Activated gamma-delta T cell treated with Interleukin-2 at 50 U/mL for 16 hours (primary cell): ENCODE results near the gene C4BPA.

Experiments used
- DNase-seq: peaks from one replicate; pipeline ENCODE4 v3.0.0-alpha.2; 2020

Gene C4BPA

GRCh38 chr1:207128336-207128921 lies 24.4 kb downstream of the C4BPA start:
- no peak for DNase-seq

GRCh38 chr1:207129053-207129452 lies 25.0 kb downstream of the C4BPA start:
- no peak for DNase-seq

GRCh38 chr1:207130252-207131036 lies 26.4 kb downstream of the C4BPA start:
- DNase-seq, result no peak

GRCh38 chr1:207131163-207131562 lies 27.1 kb downstream of the C4BPA start:
- DNase-seq, result no peak

GRCh38 chr1:207134581-207134980 lies 30.5 kb downstream of the C4BPA start:
- no peak for DNase-seq

GRCh38 chr1:207139616-207140015 lies 35.6 kb downstream of the C4BPA start:
- DNase-seq, result no peak

GRCh38 chr1:207140536-207140935 lies 36.5 kb downstream of the C4BPA start:
- DNase-seq, result no peak

- DNase-seq, result no peak
Measured at GRCh38 chr1:207145401-207146058, 41.5 kb downstream of the C4BPA start.

GRCh38 chr1:207151920-207152319 lies 47.9 kb downstream of the C4BPA start:
- no peak for DNase-seq

- no peak for DNase-seq
Measured at GRCh38 chr1:207152792-207153468, 48.9 kb downstream of the C4BPA start.

GRCh38 chr1:207155028-207155427 lies 51.0 kb downstream of the C4BPA start:
- DNase-seq, result no peak

- no peak for DNase-seq
Measured at GRCh38 chr1:207156095-207156494, 52.1 kb downstream of the C4BPA start.

- no peak for DNase-seq
Measured at GRCh38 chr1:207156826-207157225, 52.8 kb downstream of the C4BPA start.

- DNase-seq, result no peak
Measured at GRCh38 chr1:207164086-207164485, 60.1 kb downstream of the C4BPA start.

GRCh38 chr1:207172321-207172720 lies 68.3 kb downstream of the C4BPA start:
- DNase-seq, result no peak

- no peak for DNase-seq
Measured at GRCh38 chr1:207172885-207173284, 68.9 kb downstream of the C4BPA start.

GRCh38 chr1:207173396-207173795 lies 69.4 kb downstream of the C4BPA start:
- no peak for DNase-seq

GRCh38 chr1:207174913-207175312 lies 70.9 kb downstream of the C4BPA start:
- no peak for DNase-seq

- no peak for DNase-seq
Measured at GRCh38 chr1:207179036-207179435, 75.0 kb downstream of the C4BPA start.

GRCh38 chr1:207181847-207182246 lies 77.8 kb downstream of the C4BPA start:
- DNase-seq, result no peak

GRCh38 chr1:207186503-207186902 lies 82.5 kb downstream of the C4BPA start:
- no peak for DNase-seq

- DNase-seq, result no peak
Measured at GRCh38 chr1:207188901-207189300, 84.9 kb downstream of the C4BPA start.

- no peak for DNase-seq
Measured at GRCh38 chr1:207191061-207191460, 87.0 kb downstream of the C4BPA start.

GRCh38 chr1:207191776-207192175 lies 87.7 kb downstream of the C4BPA start:
- no peak for DNase-seq
